ENCODE results near the gene CHSY3.

CHSY3 gene

GRCh38 chr5:130024006-130024405, 119.7 kb downstream of the CHSY3 start:
- DNase-seq (ENCODE audit: low spot score) = no peak

DNA sequence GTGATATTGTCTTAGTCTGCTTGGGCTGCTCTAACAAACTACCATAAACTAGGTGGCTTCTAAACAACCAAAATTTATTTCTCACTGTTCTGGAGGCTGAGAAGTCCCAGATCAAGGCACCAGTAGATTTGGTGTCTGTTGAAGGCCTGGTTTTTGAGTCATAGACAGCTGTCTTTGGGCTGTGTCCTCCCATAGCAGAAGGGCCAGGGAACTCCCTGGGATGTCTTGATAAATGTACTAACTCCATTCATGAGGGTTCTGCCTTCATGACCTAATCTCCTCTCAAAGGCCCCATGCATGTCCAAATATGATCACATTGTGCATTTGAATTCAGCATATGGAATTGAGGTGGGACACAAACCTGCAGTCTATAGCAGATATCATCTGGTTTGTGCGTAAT, 121.2 kb downstream of the CHSY3 start:
- no peak for DNase-seq (ENCODE audit: low spot score)

DNA sequence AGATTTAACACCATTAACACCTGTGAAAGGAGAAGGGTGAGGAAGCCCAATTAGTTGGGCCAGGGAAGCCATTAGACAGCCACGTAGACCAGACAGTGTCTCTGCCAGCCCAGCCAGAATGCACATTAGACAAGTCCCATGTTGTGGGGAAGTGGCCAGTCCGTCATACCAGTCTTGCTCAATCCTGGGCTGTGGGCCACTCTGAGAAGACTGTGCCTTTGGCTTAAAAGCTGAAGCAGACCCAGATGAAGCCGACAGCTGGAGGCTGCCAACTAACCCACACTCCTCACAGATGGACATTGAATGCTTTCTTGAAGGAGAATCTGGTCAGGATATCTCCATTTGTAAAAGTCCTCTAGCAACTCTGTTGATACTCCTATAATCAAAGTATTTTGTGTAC, 128.5 kb downstream of the CHSY3 start:
- no peak for DNase-seq (ENCODE audit: low spot score)

GRCh38 chr5:130034566-130035210, 130.4 kb downstream of the CHSY3 start:
- DNase-seq (ENCODE audit: low spot score) = no peak

- peak; percentile 0 for DNase-seq (ENCODE audit: low spot score)
Observed at GRCh38 chr5:130035388-130035787, 131.1 kb downstream of the CHSY3 start.

GRCh38 chr5:130037905-130038304, 133.6 kb downstream of the CHSY3 start:
- DNase-seq (ENCODE audit: low spot score) = no peak

DNA sequence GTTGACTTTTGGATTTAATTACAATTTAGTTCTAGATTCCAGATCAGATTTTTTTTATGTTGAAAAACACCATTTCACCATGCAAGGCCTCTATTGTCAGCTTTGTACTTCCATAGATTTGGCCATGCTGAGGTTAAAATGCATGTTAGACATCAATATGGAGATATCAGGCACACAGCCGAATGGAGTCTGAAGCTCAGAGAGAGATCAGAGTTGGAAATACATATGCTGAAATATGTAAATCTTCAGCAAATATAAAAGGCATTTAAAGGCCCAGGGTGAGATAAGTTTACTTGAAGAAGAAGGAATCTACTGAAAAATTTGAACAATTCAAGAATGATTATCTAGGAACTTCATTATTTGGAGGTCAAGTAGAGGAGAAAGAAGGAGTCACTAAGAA, 139.6 kb downstream of the CHSY3 start:
- no peak for DNase-seq (ENCODE audit: low spot score)

- DNase-seq (ENCODE audit: low spot score) = peak; percentile 5
Observed at GRCh38 chr5:130045334-130045733, 141.1 kb downstream of the CHSY3 start.

GRCh38 chr5:130050585-130050984, 146.3 kb downstream of the CHSY3 start:
- no peak for DNase-seq (ENCODE audit: low spot score)

GRCh38 chr5:130052752-130053151, 148.5 kb downstream of the CHSY3 start:
- DNase-seq (ENCODE audit: low spot score) = no peak

- DNase-seq (ENCODE audit: low spot score) = no peak
Observed at GRCh38 chr5:130055572-130055971, 151.3 kb downstream of the CHSY3 start.

GRCh38 chr5:130061746-130062145, 157.5 kb downstream of the CHSY3 start:
- no peak for DNase-seq (ENCODE audit: low spot score)

DNA sequence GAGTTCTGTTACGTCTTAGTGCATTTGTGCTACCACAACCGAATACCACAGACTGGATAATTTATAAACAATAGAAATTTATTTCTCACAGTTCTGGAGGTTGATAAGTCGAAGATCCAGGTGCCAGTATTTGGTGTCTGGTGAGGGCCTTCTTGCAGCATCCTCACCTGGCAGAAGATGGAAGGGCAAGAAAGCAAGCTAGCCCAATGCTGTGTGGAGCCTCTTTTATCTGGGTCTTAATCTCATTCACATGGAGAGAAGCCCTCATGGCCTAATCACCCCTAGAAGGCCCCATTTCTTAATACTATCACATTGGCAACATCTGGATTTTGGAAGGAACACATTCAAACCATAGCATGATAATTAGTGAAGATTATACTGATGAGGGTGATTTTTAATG, 159.3 kb downstream of the CHSY3 start:
- DNase-seq (ENCODE audit: low spot score) = no peak

- no peak for DNase-seq (ENCODE audit: low spot score)
Observed at GRCh38 chr5:130064484-130064883, 160.2 kb downstream of the CHSY3 start.

- DNase-seq (ENCODE audit: low spot score) = no peak
Observed at GRCh38 chr5:130065617-130066016, 161.4 kb downstream of the CHSY3 start.

- no peak for DNase-seq (ENCODE audit: low spot score)
Observed at GRCh38 chr5:130066644-130067043, 162.4 kb downstream of the CHSY3 start.

- no peak for DNase-seq (ENCODE audit: low spot score)
Observed at GRCh38 chr5:130067364-130067763, 163.1 kb downstream of the CHSY3 start.

DNA sequence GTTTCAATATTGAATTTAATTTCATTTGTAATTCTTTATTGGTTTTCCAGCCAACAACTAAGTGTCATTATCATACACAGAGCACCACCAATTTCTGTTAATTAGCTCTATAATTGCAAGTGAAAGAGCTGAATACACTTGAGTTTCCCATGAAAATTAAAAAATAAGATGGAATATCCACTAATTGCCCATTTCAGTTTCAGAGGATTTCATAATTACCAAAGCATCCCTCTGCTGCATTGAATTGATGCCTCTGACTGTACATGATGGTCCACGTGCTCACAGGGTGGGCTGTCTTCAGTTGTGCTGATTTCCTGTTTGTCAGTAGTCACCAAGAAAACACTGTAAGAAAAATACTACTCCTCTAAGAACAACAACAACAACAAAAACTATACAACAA, 163.8 kb downstream of the CHSY3 start:
- DNase-seq (ENCODE audit: low spot score) = no peak

DNA sequence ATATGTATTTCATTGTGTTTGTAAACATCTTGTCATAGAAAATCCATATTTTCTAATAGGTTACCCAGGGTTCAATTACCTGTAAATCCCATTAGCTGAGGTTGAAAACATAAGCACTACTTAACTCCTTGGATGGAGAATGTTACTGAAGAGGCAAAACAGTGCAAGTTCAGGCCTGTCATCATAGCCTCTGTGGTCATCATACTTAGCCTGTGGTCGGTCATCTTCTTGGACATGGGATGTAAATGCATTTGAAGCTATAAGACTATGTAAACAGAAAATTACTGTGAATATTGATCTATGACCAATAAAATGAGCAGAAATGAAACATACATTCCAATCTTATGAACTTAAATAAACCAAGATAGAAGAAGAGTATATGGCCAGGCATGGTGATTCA, 164.7 kb downstream of the CHSY3 start:
- DNase-seq (ENCODE audit: low spot score) = no peak

- no peak for DNase-seq (ENCODE audit: low spot score)
Observed at GRCh38 chr5:130074820-130075219, 170.6 kb downstream of the CHSY3 start.

- DNase-seq (ENCODE audit: low spot score) = no peak
Observed at GRCh38 chr5:130077007-130077406, 172.7 kb downstream of the CHSY3 start.

GRCh38 chr5:130078661-130079060, 174.4 kb downstream of the CHSY3 start:
- no peak for DNase-seq (ENCODE audit: low spot score)

DNA sequence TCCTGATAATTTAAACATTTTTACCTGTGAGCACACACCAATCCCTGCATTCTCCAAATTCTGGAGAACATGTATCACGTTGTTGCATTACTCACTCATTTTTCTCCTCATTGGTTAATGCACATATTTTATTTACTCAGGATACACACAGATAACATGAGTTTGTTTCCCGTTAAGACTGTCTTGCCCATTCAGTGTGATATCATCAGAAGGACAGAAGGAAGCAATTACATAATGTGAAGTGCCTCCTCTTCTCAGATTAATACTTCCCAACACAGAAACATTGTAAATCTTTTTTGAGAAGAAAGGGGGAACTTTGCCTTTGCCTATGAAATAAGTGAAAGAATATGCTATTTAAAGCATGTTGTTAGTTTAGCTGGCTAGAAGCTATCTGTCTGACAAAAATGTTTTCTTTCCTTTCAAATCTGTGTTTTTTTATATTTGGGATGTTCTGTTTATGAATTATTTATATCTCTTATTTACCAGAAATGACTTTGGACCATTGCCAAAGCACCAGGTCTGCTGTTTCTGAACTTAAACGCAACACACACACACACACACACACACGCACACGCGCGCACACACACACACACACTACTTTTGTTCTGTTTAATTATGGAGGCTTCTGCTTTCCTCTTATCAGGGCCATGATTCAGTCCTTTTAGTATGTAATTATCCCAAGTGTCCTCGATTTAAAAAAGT, 186.5 kb downstream of the CHSY3 start:
- DNase-seq (ENCODE audit: low spot score) = no peak

DNA sequence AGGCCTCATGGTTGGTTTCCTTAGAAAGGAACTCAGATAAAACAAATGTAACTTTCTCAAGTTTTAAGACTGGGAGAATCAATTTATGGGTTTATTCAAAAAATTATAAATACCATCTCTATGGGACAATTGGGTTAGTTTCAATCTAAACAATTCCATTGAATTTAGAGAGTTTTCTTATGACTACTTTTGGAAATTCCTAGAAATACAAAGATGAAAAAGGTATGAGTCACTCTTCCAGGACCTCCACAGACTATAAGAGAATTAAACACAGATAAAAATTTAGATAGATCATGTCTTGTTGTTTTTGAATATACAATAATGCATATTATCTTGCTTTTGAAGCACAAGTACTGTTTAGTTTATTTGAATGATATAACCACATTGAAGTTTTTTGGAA, 188.7 kb downstream of the CHSY3 start:
- DNase-seq (ENCODE audit: low spot score) = no peak
